HG03378 (cell line): ENCODE data around the gene NME4.
"Not testable (repeated sequence)": the region's sequence is repeated elsewhere in the genome, so short reads cannot be mapped to it uniquely, and the experiment has no call there.

Experiments used
- ATAC-seq: cut with Tn5 transposase; IDR thresholded peaks from one replicate; pipeline ENCODE4 v1.9.1; 2021; ENCODE audit warnings: mild to moderate bottlenecking, moderate library complexity; ENCODE audit not compliant: unreplicated experiment

The NME4 gene

DNA sequence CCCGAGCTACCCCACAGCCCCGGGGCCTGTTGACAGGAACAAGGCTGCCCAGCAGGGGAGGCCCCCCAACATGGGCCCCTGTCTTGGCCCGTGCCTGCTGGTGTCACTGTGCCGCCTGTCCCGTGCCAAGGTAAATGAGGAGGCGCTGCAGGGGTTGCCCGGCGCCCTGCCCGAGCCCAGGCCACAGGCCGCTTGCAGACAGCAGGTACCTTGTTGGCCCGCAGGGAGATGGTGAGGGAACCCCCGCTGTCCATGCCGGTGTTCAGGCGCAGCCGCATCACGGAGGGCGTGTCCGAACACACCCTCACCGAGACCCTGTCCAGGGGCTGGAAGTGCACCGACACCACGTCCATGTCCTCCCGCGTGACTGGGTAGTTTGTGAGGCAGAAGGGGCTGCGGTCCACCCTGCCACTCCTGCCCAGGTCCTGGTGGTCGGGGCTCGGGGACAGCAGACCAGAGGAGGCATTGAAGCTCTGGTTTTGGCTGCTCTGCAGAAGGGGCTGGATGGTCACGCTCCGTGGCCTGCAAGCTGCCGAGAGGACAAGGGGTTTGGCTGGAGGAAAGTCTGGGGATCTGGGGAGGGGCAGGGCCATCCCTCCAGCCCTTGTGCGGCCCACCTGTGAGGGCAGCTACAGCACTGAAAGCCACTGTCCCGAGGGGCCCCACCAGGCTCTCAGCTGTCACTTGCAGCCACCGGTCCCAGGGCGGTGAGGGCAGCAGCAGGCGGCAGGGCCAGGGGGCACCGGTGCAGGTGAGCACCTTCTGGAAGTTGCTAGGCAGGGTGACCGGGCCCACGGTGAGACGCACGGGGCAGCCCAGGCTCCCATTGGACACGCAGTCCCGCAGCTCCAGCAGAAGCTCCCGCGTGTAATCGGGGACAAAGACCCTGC is 20.8 kb upstream of the NME4 start:
- ATAC-seq = no peak

DNA sequence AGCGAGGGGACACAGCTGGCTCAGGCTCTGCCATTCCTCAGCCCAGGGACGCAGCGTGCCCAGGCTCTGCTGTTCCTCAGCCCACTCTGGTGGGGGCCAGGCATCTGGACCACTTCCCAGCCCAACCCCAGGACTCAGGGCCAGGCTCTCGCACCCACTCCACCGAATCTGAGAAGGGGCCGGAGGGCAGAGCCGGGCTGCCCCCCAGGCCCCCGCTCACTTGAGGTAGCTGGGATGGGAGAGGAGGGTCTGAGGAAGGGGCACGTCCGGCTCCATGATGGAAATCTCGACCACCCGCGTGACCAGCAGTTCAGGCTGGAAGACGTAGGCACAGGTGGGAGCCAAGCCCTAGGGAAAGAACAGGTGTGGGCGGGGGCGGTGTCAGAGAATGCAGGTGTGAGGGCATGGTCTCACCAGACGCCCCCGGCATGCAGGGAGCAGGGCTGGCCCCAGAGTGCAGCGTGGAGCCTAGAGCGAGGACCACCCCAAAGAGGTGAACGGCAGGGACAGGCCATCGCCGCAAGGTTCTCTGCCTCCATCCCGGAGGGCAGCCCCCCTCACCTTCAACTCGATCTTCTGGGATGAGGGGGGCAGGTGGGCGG is 20.1 kb upstream of the NME4 start:
- no peak for ATAC-seq

DNA sequence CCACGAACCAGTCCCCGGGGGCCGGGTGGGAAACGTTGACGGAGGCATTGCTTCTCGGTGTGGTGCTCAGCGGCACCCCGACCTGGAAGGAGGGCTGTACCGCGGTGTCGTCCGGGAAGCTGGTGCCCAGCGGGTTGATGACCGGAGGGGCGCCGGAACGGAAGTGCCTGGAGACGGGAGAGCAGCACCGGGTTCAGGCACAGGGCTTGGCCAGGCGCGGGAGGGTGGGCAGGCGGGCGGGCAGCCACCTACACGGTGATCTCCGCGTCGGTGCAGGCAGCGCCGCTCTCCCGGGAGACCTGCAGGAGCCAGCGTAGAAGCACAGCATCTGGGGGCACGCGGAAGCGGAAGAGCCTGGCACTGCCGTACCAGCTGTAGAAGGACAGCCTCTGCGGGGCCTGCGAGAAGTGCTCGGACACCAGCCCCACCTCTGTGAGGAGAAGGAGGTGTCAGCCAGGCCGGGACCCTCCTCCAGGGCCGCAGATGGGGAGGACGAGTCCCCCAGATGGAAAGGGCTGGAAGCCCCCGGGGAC is 19.5 kb upstream of the NME4 start:
- ATAC-seq = no peak

DNA sequence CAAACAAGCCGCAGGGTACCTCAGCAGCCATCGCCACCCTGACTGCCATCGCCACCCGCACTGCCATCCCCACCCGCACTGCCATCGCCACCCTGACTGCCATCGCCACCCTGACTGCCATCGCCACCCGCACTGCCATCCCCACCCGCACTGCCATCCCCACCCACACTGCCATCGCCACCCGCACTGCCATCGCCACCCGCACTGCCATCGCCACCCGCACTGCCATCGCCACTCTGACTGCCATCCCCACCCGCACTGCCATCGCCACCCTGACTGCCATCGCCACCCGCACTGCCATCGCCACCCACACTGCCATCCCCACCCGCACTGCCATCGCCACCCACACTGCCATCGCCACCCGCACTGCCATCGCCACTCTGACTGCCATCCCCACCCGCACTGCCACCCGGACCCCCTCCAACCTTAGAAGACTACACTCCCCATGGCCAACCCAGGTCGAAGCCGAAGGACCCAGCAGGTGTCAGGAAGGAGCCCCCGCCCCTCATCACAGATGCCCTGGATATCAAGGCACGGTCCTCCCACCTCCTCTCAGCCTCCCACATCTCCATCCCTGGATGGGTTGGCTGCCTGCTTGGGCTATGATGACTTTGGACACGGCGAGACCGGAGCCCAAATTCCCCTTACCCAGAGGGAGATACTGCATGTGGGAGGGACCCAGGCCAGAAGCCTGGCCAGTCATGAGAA is 18.7 kb upstream of the NME4 start:
- not testable (repeated sequence) for ATAC-seq

DNA sequence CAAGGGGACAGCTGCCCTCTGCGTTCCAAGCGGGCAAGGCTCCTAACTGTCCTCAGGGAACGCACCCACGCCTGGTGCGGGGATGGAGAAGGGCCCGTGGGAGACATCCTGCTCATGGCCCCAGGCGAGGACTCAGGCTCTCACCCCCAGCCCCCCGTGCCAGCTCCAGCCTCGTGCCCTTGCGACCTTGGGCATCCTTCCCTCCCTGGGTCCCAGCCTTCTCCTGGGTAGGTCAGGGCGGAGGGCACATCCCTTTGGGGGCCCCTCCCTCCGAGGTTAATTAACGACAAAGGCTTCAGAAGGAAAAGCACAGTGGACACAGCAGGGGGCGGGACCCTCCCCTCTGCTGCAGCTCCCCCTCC is 18.2 kb upstream of the NME4 start:
- ATAC-seq = no peak

DNA sequence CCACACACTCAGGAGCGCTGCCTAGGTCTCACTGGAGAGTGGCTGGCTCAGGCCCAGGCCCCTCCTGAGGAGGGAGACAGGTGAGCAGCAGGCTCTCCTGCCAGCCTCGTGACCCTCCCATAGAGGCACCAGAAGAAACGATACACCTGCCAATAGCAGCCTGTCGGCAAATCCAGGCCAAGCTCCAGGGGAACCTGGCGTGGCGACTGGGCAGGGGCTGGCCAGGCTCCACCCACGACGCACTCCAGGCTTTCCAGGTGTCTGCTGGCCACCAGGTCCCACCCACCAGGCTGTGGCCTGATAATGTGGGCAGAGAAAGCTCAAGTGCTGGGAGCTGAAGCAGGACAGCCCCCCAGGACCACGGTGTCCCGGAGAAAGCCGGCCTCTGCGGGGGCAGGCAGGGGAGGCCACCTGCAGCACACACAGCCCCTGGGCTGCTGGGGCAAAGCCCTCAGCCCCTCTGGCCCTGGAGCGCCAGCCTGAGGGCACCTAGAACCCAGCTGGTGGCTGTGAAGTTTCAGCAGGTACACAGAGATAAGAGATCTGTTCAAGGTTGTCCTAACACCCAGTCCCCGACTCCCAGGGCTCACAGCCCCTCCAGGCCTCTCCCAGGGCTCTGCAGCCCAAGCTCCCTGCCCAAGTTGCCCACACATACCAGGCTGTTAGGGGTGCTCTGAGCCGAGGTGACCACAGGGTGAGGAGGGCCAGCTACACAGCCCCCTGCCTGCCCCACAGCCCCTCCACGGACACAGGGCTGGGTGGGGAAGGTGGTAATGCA is 17.6 kb upstream of the NME4 start:
- ATAC-seq = no peak

DNA sequence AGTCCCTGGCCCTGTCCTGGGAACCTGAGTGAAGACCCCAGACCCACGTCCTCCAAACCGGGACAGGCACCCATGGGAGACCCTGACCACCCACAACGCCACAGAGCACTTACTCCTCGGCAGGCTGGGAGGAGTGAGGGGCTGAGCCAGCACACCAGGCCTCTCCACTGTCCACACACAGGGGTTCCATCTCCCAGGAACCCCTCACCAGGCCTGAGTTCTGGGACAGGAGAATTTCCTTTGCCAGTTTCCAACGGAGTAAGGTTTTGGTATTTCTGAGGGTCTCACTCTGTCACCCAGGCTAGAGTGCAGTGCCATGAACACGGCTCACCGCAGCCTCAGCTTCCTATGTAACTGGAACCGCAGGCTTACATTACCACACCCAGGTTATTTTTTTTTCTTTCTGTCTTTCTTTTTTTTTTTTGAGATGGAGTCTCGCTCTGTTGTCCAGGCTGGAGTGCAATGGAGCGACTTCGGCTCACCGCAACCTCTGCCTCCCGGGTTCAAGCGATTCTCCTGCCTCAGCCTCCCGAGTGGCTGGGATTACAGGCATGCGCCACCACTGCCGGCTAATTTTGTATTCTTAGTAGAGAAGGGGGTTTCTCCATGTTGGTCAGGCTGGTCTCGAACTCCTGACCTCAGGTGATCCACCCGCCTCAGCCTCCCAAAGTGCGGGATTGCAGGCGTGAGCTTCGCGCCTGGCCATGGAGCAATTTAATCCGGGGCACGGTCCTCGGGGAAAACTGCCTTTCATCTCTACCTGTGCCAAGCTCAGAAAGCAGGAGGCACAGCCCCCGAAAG is 16.8 kb upstream of the NME4 start:
- no peak for ATAC-seq

DNA sequence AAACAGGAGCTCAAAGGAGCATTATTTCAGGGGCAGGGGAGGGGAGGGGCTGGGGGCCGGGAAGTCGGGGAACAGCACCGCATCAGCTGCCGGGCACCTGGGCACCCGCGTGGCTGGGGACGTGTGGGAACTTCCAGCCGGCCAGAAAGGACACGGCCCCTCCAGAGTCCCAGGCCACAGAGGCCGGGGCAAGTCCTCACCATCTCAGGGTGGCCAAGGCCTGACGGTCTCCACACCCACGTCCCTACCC is 16.3 kb upstream of the NME4 start:
- no peak for ATAC-seq

DNA sequence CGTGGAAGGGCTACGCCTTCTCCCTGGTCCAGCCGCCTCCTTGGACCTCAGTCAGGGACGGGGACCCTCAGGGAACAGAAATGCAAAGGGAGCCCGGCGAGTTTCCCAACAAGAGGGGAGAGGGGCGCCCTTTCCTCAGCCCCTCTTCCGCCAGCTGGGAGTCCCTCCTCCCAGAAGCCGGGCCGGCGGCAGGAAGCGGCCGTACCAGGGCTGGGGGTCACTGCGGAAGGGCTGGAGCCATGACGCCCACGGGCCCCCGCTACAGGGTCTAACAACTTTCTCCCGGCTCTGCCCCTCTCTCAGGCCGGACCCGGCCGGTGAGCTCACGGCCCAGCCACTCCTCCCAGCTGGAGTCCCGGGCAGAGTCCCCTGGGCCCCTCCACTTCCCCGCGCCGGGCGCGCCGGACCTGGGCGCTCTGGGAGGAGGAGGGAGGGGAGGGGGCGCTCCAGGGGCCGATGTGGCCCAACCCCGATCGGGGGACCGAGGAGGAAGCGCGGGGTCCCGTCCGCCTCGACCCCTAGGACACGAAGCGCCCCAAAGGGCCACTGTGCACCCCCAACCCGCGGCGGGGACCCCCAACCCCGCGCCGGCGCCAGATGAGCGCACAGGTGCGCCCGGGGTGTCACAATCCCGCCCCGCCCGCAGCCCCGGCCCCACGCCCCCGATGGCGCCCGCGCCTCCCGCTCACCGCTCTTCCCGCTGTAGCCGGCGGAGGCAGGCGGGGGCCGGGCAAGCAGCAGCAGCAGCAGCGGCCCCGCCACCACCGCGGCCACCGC is 15.8 kb upstream of the NME4 start:
- no peak for ATAC-seq

DNA sequence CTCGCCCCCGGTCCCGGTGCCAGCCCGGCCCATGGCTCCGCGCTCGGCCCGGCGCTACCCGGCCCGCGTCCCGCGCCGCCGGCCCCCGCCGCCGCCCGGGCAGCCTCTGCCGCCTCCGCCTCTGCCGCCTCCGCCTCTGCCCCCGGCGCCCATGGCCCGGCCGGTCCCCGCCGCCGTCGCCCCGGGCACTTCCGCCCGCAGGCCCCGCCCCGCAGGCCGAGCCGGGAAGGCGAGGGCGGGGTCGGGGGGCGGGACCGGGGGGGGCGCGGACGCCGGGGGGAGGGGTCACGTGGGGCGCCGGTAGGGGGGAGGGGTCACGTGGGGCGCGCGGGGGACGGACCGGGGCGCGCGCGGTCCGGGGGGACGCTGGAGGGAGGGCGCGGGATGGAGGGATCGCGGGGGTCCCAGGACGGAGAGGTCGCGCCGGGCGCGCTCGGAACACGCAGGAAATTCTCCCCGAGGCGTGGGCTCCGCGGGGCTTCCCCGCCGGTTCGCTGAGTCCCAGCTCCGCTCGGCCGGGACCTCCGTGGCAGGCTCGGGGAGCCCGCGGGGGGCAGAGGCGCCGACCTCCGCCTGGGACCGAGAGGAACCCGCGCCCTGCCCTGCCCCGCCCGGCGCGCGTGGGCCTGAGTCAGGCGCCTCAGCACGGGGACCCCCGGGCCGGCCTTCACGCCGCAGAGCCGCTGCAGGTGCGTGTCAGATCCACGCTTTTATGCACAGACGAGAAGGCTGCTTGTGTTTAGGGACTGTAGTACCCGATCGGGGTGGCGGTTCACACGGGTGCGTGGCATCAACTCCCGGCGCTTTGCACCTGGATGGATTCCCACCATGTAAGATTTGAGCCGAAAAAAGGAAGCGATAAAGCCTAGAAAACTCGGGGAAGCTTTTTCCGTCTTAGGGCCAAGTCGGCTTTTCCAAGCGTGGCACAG is 14.9 kb upstream of the NME4 start, which contains the start of gene PGAP6:
Gene PGAP6 (minus strand): TSS at position 190 of the 929 bp plus-strand sequence. CDS start 157 bp downstream, at position 33.
- ATAC-seq = no peak

DNA sequence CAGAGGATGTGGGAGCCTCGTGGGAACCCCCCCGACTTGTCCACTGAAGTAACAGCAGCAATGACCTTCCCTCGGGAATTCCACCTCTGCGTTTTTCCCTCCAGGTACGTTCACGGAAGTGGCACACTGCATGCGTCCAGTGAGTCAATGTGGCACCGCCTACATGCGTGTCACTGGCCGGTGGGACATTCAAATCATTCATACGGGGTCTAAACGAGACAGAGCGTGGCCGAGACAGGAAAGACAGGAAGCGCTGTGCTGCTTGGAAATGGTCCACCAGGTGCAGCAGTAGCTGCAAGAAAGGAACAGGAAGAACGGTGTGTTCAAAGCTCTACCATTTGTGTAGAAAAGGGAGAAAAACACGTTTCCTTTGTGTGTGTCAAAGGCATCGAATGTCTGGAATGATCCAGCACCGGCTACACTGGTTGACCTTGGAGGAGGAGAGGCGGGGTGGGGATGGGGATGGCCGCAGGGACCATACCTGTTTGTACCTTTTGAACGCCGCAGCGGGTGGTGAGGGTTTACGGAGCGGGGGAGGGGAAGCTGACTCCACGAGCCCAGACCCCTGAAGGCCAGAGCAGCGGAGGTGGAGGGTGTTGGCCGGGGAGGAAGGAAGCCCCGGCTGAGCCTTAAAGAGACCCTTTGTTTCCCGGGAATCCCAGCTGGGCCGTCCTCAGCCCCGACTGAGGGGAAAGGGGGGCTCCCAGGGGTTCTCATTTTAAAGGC is 13.5 kb upstream of the NME4 start:
- peak; percentile 40 for ATAC-seq

DNA sequence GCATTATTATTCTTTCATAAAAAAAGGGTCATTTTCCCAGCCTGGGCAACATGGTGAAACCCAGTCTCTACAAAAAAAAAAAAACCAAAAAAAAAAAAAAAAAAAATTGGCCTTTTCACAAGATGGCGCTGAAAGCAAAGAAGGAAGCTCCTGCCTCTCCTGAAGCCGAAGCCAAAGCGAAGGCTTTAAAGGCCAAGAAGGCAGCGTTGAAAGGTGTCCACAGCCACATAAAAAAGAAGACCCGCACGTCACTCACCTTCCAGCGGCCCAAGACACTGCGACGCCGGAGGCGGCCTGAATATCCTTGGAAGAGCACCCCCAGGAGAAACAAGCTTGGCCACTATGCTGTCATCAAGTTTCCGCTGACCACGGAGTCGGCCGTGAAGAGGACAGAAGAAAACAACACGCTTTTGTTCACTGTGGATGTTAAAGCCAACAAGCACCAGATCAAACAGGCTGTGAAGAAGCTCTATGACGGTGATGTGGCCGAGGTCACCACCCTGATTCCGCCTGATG is 10.3 kb upstream of the NME4 start:
- ATAC-seq = no peak

DNA sequence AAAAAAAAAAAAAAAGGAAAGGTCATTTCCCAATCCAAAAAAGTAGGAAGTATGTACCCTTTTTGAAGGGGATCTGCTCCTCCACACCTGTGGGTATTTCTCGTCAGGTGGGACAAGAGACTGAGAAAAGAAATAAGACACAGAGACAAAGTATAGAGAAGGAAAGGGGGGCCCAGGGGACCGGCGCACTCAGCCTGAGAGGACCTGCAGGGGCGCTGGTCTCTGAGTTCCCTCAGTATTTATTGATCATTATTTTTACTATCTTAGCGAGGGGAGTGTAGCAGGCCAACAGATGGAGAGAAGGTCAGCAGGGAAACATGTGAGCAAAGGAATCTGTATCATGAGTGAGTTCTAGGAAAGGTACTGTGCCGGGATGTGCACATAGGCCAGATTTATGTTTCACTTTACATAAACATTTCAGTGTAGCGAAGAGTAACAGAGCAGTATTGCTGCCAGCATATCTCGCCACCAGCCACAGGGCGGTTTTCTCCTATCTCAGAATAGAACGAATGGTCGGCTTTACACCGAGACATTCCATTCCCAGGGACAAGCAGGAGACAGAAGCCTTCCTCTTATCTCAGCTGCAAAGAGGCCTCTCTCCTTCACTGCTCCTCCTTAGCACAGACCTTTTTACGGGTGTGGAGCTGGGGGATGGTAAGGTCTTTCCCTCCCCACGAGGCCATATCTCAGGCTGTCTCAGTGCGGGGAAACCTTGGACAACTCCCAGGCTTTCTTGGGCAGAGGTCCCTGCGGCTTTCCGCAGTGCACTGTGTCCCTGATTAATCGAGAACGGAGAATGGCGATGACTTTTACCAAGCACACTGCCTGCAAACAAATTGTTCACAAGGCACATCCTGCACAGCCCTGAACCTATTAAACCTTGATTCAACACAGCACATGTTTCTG is 9.0 kb upstream of the NME4 start:
- not testable (repeated sequence) for ATAC-seq

DNA sequence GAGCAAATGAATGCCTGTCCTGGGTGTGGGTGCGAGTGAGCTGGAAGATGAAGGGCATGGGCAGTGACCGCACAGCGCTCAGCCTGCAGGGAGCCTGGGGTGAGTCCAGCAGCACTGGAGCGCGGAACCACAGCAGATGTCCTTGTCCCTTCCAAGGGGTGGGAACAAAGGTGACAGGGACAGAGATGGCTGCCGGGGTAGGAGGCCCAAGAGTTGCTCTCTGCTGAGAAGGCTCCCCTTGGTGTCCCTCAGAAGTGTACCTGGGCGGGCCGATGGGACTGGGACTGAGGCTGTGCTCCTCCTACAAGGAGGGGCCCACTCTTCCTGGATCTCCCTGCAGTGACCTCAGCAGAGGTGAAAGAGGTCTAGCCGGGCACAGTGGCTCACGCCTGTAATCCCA is 7.6 kb upstream of the NME4 start:
- ATAC-seq = no peak

DNA sequence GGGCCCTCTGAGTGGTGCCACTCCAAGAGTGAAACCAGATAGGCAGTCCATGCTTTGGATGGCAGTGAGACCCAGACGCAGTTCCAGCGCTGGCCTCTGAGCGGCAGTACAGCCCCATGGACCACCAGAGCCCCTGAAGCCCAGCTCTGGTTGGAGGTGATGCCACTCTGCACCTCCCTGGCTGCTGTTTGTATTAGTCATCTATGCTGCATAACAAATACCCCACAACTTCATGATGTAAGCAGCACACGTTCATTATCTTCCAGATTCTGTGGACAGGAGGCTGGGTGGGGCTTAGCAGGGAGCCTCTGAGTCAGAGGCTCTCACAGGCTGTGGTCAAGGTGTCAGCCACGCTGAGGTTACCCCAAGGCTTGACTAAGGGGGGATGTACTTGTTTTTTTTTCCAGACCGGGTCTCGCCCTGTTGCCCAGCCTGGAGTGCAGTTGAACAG is 5.1 kb upstream of the NME4 start:
- no peak for ATAC-seq

DNA sequence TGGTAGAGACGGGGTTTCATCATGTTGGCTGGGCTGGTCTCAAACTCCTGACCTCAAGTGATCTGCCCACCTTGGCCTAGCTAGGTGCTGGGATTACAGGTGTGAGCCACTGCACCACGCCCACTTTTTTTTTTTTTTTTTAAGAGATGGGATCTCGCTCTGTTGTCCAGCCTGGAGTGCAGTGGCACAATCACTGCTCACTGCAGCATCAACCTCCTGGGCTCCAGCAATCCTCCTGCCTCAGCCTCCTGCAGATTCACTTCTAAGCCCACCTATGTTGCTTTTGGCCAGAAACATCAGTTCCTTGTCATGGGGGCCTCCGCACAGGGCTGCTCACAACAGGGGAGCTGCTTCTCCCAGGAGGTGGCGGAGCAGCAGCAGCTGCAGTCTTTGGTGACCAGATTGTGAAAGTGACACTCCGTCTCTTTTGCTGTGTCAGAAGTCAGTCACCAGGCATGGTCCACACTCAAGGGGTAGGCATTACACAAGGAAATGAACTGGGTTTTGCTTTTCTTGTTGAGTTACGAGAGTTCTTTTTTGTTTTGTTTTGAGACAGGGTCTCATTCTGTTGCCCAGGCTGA is 4.5 kb upstream of the NME4 start:
- ATAC-seq = no peak
